Germinal center (tissue), 1 donor: Measurements from ENCODE around the gene CRISP1.
"Not testable (repeated sequence)": the region's sequence is repeated elsewhere in the genome, so short reads cannot be mapped to it uniquely, and the experiment has no call there.

Source experiments
- DNase-seq: peaks from one replicate; pipeline ENCODE4 v3.0.0; 2012; ENCODE audit warnings: mixed read lengths, low spot score

The CRISP1 gene

DNA sequence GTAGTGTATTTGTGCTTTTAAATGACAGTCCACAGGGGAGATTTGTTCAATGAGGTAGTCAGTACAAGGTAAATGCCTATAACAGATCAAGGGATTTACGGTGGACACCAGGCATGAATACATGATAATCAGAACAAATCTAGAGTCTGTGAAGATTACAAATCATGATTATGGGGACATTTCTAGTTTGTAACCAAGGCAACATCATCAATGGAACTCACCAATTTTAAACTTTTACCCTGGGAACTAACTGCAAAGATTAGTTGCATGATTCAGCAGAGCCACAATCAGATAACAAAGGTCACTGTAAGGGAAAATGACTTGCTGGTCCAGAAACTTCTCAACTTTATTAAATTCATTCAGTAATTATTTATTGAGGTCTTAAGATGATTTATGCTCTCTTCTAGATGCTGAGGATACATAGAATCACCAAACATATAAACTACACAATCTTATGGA, at the start of gene CRISP1:
CRISP1 (minus strand) TSS at position 51 of the 459 bp plus-strand sequence. CDS start 9,135 bp downstream, outside the sequence.
- no peak for DNase-seq

DNA sequence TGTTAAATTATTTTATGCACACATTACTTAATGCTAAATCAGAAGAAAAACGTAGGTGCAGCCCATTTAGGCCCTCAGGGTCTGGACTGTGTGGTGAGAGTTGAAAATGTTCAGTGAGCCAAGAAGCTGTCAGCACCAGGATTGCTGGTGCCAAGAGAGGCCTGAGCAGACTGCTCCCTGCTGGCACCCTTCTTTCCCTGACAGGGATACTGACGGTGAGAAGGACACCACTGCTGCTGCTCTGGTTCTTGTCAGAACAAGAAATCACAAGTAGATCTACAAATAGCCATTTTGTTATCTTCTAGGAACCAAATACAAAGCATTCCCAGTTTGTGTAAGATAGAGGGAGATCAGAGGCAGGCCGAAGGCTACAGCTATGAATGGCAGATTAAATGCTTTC, 48.7 kb upstream of the CRISP1 start:
- no peak for DNase-seq

- DNase-seq = no peak
Observed at GRCh38 chr6:49913636-49914375, 47.5 kb upstream of the CRISP1 start.

DNA sequence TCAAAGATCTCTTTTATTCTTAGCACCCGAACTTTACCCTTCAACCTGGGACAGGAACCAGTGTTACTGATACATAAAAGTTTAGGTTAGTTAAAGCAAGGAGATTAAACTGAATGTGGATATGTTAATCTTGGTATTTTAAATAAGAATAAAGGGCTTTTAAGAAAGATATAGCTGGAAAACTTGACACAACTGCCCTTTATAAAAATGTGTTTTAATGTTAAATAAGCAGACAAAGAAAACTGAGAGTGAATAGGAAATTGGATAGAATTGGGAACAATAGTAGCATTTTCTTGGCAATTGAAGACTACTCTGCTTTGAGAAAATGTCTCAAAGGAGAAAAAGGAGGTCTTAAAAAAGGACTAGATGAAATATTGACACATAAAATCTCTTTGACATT, 45.9 kb upstream of the CRISP1 start:
- no peak for DNase-seq

DNA sequence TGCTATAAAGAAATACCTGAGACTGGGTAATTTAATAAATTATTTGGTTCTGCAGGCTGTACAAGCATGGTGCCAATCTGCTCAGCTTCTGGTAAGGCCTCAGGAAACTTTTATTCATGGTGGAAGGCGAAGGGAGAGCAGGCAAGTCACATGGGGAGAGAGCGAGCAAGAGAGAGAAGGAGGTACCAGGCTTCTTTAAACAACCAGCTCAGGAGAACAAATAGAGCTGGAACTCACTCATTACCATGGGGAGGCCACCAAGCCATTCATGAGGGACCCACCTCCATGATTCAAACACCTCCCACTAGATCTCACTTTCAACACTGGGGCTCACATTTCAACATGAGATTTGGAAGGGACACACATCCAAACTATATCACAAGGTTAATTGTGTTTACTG, 44.9 kb upstream of the CRISP1 start:
- DNase-seq = no peak

DNA sequence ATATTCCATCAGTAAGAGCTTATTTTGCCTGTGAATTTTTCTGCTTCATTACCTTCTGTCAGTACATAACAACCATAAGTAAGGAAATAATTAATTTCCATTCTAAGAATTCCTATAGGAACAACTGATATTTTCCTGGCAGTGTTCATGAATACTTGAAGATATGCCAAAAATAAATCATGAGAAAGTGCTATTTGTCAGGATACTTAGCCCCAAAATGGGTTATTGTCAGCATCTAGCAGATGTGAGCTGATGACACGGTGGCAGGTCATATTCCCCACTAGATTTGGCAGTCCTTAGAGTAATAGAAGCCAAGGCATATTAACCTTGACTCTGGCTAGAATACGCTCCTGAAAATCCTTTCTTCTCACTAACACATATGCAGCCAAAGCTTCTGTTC, 43.2 kb upstream of the CRISP1 start:
- no peak for DNase-seq

DNA sequence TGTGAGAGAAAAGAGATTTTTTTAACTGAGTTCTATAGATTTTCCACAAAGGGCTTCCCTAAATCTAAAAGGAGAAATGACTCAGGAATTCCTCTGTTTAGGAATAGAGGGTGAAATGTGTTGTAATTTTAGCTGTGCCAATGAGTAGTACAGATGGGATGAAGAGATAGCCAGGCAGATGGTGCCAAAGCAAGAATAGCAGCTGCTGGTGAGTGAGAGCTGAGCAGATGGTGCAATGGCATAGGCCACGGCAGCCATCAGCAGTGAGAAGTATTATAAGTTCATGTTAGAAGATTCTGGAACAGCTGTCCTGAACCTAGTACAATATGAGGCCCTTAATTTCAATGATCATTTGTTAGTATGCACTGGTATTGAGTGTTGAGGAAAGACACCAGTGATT, 40.2 kb upstream of the CRISP1 start:
- DNase-seq = no peak

GRCh38 chr6:49905296-49905695, 39.0 kb upstream of the CRISP1 start:
- no peak for DNase-seq

DNA sequence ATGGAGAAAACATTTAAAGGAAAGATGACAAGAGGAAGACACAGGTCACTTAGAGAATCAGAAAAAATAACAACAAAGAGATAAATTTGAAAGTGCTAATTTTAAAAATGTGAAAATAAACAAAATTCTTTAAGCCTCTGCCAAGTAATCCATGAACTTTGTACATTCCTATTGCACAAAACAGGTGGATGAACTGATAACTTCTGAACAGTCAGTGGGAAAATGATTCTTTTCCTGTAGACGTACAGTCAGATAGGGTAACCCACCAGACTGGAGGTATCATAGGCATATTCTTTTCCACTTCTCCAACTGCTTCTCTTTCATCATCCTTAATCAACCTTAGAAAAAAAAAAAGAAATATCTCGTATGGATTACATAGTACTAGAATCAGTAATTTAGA, 36.5 kb upstream of the CRISP1 start:
- DNase-seq = no peak

GRCh38 chr6:49898904-49899566, 32.7 kb upstream of the CRISP1 start:
- DNase-seq = no peak

- not testable (repeated sequence) for DNase-seq
Observed at GRCh38 chr6:49895553-49895952, 29.2 kb upstream of the CRISP1 start.

DNA sequence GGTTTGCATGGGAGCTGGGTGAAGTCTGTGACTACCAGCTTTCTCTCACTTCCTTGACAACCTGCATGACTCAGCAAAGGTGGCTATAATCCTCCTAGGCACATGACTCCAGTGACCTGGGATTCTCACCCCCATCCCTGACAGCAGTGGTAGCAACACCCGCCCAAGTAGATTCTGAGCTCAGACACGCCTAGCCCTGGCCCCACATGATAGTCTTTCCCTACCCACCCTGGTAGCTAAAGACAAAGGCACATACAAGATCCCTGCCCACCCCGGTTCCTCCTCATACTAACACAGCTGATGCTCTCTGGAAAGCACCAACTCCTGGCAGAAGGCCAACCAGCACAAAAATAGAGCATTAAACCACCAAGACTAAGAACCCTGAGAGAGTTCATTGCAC, 25.9 kb upstream of the CRISP1 start:
- no peak for DNase-seq

DNA sequence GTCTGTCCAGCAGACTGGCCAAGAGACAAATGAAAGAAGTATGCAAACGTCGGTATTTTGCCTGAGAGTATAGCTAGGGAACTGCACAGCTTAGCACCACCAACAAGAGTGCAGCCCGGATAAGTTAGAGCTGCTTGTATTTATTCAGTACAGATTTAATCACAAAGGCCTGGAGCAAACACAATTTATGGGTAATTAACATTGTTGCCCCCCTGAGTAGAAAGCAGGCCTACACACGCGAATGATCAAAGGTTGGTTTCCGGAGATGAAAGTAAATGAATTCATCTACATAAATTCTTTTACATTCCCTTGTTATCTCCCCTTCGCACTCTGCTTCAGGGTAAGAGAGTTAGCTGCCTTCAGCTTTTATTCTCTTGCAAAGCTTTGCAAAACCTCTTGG, 24.7 kb upstream of the CRISP1 start:
- no peak for DNase-seq

DNA sequence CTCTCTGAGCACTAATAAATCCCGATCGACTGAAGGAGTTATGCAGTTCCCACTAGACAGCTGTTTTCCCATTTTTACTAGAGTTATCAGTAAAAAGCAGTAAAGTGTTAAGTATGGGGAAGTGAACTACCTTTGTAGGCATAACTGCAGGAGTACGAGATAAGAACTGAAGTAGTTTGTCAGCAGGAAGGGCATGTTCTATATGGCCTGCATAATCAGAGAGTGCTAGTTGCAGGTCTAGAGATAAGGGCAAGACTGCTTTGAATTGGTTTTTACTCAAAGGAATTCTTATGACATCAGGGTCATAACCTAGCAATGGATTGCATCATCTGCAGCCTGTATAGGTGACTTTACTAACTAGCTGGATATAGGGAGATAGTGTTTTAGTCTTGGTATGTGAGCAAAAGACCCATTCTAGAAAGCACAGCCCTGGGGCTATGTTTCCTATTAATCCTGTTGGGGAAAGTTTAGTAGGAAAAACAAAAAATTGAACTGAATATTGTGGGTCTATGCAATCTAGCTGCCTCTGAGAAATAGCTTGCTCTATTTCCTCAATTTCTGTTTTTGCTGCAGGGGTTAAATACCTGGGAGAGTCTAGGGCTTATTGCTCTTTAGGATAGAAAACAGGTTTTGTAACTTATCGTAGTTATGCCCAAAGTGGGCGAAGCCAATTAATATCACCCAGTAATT, 22.6 kb upstream of the CRISP1 start:
- no peak for DNase-seq

GRCh38 chr6:49868951-49869529, 2.7 kb upstream of the CRISP1 start:
- DNase-seq = no peak

DNA sequence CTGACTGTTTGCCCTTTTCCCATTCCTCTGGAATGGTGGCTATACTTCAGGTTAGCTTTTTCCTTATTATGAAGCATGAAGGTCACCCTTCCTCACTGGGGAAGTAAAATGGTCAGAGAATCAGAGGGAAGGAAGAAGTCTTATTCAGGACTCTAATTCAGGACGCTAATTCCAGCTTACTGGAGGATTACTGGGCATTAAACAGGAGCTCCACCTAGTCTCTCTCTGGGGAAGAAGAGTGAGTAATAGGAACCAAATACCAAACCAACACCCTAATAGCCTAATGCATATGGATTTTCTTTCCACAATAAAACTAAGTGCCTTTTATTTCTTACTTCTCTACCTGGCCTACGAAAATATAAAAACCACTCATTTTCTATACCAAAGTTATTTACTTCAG, 10.1 kb downstream of the CRISP1 start:
- no peak for DNase-seq

DNA sequence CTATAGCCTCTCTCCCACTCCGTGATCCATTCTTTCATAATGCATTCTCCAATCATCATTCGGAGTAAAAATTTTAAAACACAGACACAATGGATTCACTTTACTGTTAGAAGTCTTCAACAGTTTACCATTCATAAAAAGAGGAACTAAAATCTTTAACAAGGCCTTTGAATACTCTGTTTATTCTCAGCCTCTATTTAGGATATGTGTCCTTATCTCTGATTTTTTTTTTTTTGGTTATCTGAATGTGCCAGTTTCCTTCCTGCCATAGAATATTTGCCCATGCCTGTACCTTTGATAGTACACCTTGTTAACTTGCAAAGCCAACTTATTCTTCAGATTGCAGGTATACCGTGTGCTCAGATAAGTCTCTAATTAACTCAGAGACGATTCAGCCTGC, 11.1 kb downstream of the CRISP1 start:
- no peak for DNase-seq

GRCh38 chr6:49852975-49853374, 13.4 kb downstream of the CRISP1 start:
- DNase-seq = no peak

GRCh38 chr6:49849213-49849907, 17.0 kb downstream of the CRISP1 start:
- peak; percentile 19 for DNase-seq

- no peak for DNase-seq
Observed at GRCh38 chr6:49847673-49848072, 18.7 kb downstream of the CRISP1 start.

DNA sequence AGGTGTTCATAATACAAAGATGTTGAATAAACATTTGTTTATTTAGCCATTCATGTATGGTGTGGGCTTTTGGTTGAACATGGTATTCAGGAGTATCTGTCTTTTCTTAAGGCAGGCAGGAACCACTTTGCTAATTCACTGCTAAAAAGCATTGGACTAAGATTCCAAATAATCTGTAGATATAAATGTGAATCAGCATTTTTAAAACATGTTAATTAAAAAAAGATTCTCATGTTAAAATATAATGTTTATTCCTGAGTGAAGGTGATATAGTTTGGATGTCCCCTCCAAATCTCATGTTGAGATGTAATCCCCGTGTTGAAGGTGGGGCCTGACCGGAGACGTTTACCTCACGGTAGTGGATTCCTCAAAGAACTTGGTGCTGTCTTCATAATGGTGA, 19.3 kb downstream of the CRISP1 start:
- DNase-seq = no peak

- DNase-seq = no peak
Observed at GRCh38 chr6:49841424-49841823, 24.9 kb downstream of the CRISP1 start.
